HG03135 (cell line): ENCODE data around the gene COBL.

Experiments
- ATAC-seq: cut with Tn5 transposase; IDR thresholded peaks from one replicate; pipeline ENCODE4 v1.9.1; 2021; ENCODE audit warnings: mild to moderate bottlenecking, moderate library complexity; ENCODE audit not compliant: unreplicated experiment

The COBL gene

GRCh38 chr7:51062222-51062987 is 254.2 kb downstream of the COBL start:
- ATAC-seq: no peak

DNA sequence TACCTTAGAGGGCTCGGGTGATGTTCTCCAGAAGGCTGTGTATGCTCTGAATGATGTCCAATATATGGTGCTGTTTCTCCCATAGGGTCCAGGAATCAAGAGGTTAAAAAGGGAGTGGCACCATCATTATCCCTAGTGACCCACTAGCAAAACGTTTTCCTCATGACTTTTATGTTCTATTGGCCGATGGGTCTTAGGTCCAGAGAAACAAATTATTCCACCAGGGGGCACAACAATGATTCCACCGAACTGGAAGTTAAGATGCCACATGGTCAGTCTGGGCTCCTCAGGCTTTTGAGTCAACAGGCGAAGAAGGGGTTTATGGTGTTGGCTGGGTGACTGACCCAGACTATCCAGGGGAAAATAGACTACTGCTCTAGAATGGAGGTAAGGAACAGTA is 256.1 kb downstream of the COBL start:
- no peak for ATAC-seq

DNA sequence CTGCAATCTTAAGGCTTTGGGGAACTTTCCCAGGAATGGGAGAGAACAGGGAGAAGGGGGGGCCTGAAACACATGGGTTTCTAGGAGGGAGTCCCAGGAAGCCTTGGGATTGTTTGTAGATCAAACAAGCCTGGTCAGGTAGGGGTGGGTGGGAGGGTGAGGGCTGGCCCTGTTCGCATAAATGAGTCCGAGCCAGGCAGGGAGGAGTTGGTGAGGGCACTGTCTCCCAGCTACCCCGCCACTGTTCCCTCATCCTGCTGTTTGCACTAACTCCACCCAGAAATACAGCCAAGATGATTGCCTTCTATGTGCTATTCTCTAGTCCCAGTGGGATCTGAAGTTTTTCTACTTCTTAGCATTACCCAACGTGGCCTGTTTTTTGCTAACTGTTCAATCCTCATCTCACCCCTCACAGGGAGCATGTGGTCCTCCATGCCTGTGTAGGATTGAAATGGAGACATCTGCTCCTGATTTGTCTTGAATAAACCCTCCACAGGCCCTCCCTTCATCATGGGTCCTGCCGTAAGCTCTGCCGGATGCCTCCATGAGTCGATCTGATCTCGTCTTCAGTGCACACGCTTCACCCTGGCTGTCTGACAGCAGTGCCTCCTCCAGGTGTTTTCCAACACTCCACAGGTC is 257.0 kb downstream of the COBL start:
- no peak for ATAC-seq

- no peak for ATAC-seq
Observed at GRCh38 chr7:51058764-51059163, 257.8 kb downstream of the COBL start.

GRCh38 chr7:51055039-51055840 is 261.4 kb downstream of the COBL start:
- ATAC-seq: no peak

- no peak for ATAC-seq
Observed at GRCh38 chr7:51054231-51054630, 262.4 kb downstream of the COBL start.

- no peak for ATAC-seq
Observed at GRCh38 chr7:51053160-51053925, 263.3 kb downstream of the COBL start.

- no peak for ATAC-seq
Observed at GRCh38 chr7:51046482-51046881, 270.1 kb downstream of the COBL start.

- no peak for ATAC-seq
Observed at GRCh38 chr7:51046103-51046466, 270.5 kb downstream of the COBL start.

GRCh38 chr7:51045319-51046102 is 271.1 kb downstream of the COBL start:
- no peak for ATAC-seq

DNA sequence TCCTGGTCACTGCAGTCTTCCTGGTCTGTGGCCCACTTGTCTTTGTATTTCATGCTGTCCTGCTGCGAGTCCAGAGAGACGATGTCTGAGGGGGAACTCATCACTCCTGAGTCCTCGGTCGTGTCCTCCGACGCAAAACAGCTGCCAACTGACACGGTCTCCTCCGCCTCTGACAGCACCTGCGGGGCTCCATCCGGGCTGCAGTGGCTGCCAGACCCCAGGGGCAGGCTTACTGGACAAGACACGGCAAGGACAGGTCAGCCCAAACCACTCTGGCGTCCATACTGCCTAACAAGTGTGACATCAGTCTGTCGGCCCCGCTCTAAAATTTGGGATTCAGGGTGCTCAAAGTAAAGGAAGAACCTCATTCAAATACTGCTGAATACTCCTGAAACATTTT is 273.1 kb downstream of the COBL start:
- ATAC-seq: no peak

GRCh38 chr7:51040787-51041186 is 275.8 kb downstream of the COBL start:
- ATAC-seq: no peak

DNA sequence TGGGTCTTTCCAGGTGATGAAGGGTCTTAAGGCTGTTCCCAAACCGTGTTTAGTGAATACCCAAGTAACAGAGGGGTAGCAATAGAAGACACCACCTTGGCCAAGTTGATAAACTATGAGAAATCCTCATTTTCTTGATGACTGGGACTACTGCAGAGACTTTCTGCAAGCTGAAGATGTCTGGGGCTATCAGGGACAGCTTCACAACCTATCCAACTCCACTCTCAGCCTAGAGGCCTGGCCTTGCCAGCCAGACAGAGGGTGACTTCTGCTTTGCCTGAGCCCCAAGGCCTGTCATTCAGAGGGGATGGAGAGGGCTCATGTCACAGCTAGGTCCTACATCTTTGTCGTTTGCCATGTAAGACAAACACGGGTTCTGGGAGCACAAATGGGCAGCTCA is 278.0 kb downstream of the COBL start:
- no peak for ATAC-seq

GRCh38 chr7:51035716-51036115 is 280.9 kb downstream of the COBL start:
- no peak for ATAC-seq

GRCh38 chr7:51034521-51035264 is 281.9 kb downstream of the COBL start:
- ATAC-seq: no peak

DNA sequence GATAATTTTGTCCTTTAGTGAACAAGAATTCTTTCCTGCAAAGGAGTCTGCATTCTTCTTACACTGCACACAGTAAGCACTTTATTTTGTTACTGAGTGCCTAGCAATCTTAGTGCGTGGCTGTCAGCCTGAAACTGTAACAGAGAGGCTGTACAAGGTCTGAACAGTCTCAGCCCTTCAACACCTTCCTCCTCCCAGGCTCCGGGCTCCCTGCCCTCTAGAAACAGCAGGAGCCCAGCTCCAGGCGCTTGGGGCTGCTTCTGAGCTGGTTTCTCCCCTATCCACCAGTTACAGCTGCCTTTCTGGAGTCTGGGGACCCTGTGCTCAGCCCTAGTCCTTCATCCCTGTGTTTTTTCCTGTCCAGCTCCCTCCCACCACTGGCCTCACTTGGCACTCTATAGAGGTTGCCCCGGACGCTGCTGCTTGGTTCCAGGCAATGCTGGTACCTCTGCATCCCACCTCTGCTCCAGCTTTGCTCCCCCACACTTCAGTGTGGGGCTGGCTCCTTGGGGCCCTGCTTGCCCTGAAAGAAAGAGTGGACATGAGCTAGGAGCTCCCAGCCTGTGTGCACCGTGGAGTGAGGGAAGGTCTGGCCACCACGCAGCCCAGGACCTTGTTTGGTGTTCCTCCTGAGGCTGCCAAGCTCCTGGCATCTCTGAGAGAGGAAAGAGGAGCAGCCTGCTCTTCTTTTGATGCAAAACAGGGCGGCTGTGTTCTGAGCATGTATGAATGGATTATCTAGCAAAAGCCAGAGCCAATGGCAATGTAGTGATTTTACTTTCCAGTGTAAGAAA is 282.7 kb downstream of the COBL start:
- ATAC-seq: no peak

- no peak for ATAC-seq
Observed at GRCh38 chr7:51031791-51032515, 284.7 kb downstream of the COBL start.

- ATAC-seq: no peak
Observed at GRCh38 chr7:51031216-51031615, 285.4 kb downstream of the COBL start.
